HFFc6 (cell line): ENCODE data around the gene CSPG5. TPM values are rescaled to one million over a fixed set of nuclear protein-coding genes. Genes with fewer than 3 reads are reported as not detected.

Source experiments
- DNase-seq: peaks from one replicate; pipeline ENCODE4 v3.0.0-alpha.2; 2018
- H3K27ac Mint-ChIP-seq: 2 replicates; pipeline ENCODE4 v1.8.0; 2020; ENCODE audit warnings: mild to moderate bottlenecking, mixed read lengths
- H3K27me3 Mint-ChIP-seq: 2 replicates; pipeline ENCODE4 v1.8.0; 2021; ENCODE audit warnings: mild to moderate bottlenecking, moderate library complexity, mixed read lengths; ENCODE audit not compliant: insufficient read depth
- H3K36me3 Mint-ChIP-seq: 2 replicates; pipeline ENCODE4 v1.8.0; 2021; ENCODE audit warnings: low read depth, mixed read lengths
- H3K4me1 Mint-ChIP-seq: 2 replicates; pipeline ENCODE4 v1.8.0; 2020; ENCODE audit warnings: low read depth, mixed read lengths
- H3K4me3 Mint-ChIP-seq: 2 replicates; pipeline ENCODE4 v1.8.0; 2020; ENCODE audit warnings: mild to moderate bottlenecking, moderate library complexity, mixed read lengths
- H3K9me3 Mint-ChIP-seq: 2 replicates; pipeline ENCODE4 v1.8.0; 2020; ENCODE audit warnings: mild to moderate bottlenecking, mixed read lengths
- total RNA-seq, 6 experiments: library from RNA; stranded (reverse); fragmentation: NEBNext Ultra II Directional; extraction: Animal tissue kit (Norgen Biotek cat#: 25700); gene quantifications; 2 replicates in 1 of 6; 3 replicates in 5 of 6; pipeline ENCODE4 v1.2.3, GENCODE V29; 2021
- TF ChIP-seq, protein P1 (sequence below): fragments of 200-600 bp; sonication (generic); IDR thresholded peaks from 2 replicates; pipeline ENCODE4 v1.5.0; 2021; ENCODE audit warnings: antibody characterized with exemption, mild to moderate bottlenecking

Gene CSPG5
- total RNA-seq, 6 experiments from 2014 or later, result 0.05 to 0.19 (median 0.11) TPM; not detected in 3

DNA sequence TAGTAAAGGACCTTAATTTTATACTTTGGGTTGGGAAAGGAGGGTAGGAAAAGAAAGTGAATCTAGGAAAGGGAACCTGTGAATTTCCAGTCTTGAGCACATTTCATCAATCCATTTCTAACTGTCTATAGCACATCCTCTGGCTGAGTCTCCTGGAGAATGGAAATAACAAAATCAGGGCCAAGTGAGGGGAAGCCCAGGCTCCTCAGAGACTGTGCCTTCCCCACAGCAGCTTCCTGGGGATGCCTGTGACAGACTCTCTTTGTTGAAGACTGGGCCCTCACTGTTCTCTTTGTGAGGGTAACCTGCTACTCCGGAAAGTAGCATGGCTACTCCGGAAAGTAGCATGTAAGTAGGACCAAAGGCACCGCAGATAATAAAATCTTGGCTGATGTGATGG is 22.6 kb upstream of the CSPG5 start:
- Mint-ChIP-seq H3K9me3 (no peaks in the 10 kb centered on the region), H3K36me3 (peaks cover 4% of the 10 kb centered on the region; the same call in 1 of the 2 replicates), H3K4me3 (no peak overlapping the region), H3K4me1 (peaks cover 12% of the 10 kb centered on the region), H3K27ac (no peak overlapping the region), H3K27me3 (peaks cover 3% of the 10 kb centered on the region; the same call in 1 of the 2 replicates)
- TF ChIP-seq, protein P1, sequence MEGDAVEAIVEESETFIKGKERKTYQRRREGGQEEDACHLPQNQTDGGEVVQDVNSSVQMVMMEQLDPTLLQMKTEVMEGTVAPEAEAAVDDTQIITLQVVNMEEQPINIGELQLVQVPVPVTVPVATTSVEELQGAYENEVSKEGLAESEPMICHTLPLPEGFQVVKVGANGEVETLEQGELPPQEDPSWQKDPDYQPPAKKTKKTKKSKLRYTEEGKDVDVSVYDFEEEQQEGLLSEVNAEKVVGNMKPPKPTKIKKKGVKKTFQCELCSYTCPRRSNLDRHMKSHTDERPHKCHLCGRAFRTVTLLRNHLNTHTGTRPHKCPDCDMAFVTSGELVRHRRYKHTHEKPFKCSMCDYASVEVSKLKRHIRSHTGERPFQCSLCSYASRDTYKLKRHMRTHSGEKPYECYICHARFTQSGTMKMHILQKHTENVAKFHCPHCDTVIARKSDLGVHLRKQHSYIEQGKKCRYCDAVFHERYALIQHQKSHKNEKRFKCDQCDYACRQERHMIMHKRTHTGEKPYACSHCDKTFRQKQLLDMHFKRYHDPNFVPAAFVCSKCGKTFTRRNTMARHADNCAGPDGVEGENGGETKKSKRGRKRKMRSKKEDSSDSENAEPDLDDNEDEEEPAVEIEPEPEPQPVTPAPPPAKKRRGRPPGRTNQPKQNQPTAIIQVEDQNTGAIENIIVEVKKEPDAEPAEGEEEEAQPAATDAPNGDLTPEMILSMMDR, result no peak
- no peak for DNase-seq

DNA sequence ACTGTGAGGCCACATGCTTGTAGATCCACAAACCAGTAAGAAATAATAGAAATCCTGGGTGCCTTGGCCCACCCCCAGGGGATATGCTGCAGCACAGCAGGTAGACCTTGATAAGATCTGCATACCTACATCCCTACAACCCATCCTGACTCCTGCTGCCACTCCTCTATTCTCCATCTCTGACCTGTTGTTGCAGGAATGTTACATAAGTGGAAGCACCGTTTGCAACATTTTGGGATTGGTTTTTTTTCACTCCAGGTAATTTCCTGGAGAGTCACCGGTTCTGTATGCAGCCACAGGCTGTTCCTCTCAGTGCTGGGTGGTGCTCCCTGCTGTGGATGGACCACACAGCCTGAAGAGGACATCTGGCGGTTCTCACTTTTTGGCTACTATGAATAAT is 16.1 kb upstream of the CSPG5 start:
- H3K27ac Mint-ChIP-seq, result no peak overlapping the region
- no peak overlapping the region for H3K4me3 Mint-ChIP-seq
- H3K4me1 Mint-ChIP-seq, result no peaks in the 10 kb centered on the region
- no peak for DNase-seq
- no peaks in the 10 kb centered on the region for H3K9me3 Mint-ChIP-seq
- TF ChIP-seq, protein P1, result no peak
- H3K36me3 Mint-ChIP-seq, result peaks cover 8% of the 10 kb centered on the region
- H3K27me3 Mint-ChIP-seq, result 0 out of 2 replicates have a peak, but pooled peaks cover 1% of the 10 kb centered on the region

DNA sequence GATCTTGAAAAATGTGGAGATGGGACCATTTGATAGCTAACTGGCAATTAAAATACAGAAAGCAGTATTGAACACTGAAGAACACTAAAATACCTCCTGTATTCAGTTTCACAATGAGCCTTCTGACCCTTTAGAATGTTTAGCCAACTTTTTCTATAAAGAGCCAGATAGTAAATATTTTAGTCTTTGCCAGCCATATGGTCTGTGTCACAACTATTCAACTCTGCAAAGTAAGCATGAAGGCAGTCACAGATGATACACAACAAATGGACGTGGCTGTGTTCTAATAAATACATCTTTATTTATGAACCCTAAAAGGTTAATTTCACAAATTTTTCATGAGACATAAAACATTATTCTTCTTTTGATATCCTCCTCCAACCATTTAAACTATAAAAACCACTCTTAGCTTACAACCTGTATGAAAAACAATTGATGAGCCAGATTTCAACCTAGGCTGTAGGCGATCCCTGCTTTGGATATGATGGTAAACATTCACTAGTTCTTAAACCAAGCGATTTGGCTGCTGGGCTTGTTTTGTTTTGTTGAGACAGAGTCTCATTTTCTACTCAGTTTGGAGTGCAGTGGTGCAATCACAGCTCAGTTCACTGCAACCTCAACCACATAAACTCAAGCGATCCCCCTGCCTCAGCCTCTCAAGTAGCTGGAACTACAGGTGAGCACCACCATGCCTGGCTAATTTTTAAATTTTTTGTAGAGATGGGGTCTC is 13.6 kb upstream of the CSPG5 start:
- Mint-ChIP-seq H3K27ac (no peak overlapping the region), H3K27me3 (0 out of 2 replicates have a peak, but pooled peaks cover 1% of the 10 kb centered on the region), H3K9me3 (no peaks in the 10 kb centered on the region), H3K4me1 (peaks cover 4% of the 10 kb centered on the region; the same call in 1 of the 2 replicates), H3K4me3 (no peak overlapping the region), H3K36me3 (peaks cover 23% of the 10 kb centered on the region)
- DNase-seq, result no peak
- TF ChIP-seq, protein P1, result no peak

DNA sequence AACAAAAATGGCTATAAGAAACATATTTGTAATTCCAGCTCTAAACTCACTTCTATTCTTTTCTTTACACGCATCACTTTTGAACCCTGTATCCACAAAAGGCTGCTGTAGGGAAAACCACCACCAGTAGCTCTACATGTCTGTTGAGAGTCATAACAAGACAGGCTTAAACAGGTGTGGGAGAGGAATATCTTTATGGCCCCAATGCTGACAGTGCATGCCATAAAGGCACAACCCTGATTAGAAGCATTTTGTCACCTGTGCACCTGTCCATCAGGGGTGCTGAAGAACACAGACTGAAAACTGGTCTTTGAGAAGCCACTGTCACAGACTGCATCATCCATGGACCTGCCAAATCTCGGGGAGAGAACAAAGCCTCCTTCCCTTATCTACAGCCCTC is 11.6 kb upstream of the CSPG5 start:
- peaks cover 1% of the 10 kb centered on the region; the same call in 1 of the 2 replicates for H3K27me3 Mint-ChIP-seq
- TF ChIP-seq, protein P1, result no peak
- H3K36me3 Mint-ChIP-seq, result peaks cover 39% of the 10 kb centered on the region
- H3K9me3 Mint-ChIP-seq, result no peaks in the 10 kb centered on the region
- peaks cover 10% of the 10 kb centered on the region; the same call in 1 of the 2 replicates for H3K4me1 Mint-ChIP-seq
- H3K4me3 Mint-ChIP-seq, result no peak overlapping the region
- H3K27ac Mint-ChIP-seq, result no peak overlapping the region
- DNase-seq, result no peak

DNA sequence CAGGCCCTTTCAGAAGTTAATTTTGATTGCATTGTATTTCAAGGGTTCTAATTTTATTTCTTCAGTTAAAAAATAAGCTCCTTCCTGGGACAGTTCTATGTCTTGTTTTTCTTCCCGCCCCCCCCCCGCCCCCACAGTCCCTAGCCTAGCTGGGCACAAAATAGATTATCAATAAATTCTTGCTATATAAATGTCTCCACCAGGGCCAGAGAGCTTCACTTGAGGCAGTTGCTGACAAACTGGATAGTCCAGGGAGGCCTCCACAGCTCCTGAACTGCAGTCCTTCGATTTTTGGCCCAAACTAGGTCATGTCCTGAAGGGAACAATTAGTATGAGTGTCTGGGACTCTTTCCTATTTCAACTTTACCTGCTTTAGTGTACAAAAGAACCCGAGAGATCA is 9.9 kb upstream of the CSPG5 start:
- H3K27ac Mint-ChIP-seq, result no peak overlapping the region
- no peaks in the 10 kb centered on the region for H3K9me3 Mint-ChIP-seq
- H3K4me3 Mint-ChIP-seq, result no peak overlapping the region
- TF ChIP-seq, protein P1, result no peak
- H3K36me3 Mint-ChIP-seq, result peaks cover 32% of the 10 kb centered on the region
- peaks cover 1% of the 10 kb centered on the region; the same call in 1 of the 2 replicates for H3K27me3 Mint-ChIP-seq
- no peak for DNase-seq
- peaks cover 15% of the 10 kb centered on the region; the same call in 1 of the 2 replicates for H3K4me1 Mint-ChIP-seq
